NCI-H510A treated with DMSO at 0.1 percent for 48 hours (cell line): ENCODE data around the gene LIPA.

ENCODE experiments used
- DNase-seq: peaks from one replicate; lab custom pipeline; 2025; lab: John Stamatoyannopoulos, UW

Gene LIPA

GRCh38 chr10:89240519-89240918 is 11.1 kb downstream of the LIPA start:
- no peak for DNase-seq

- no peak for DNase-seq
Measured at GRCh38 chr10:89238956-89239644, 12.5 kb downstream of the LIPA start.

- no peak for DNase-seq
Measured at GRCh38 chr10:89237849-89238248, 13.7 kb downstream of the LIPA start.

- no peak for DNase-seq
Measured at GRCh38 chr10:89236226-89236797, 15.3 kb downstream of the LIPA start.

GRCh38 chr10:89235073-89235798 is 16.3 kb downstream of the LIPA start:
- DNase-seq, result no peak

- DNase-seq, result no peak
Measured at GRCh38 chr10:89233033-89233432, 18.5 kb downstream of the LIPA start.

GRCh38 chr10:89228962-89229361 is 22.6 kb downstream of the LIPA start:
- DNase-seq, result no peak

GRCh38 chr10:89228146-89228545 is 23.4 kb downstream of the LIPA start:
- no peak for DNase-seq

- no peak for DNase-seq
Measured at GRCh38 chr10:89226891-89227290, 24.7 kb downstream of the LIPA start.

- no peak for DNase-seq
Measured at GRCh38 chr10:89224739-89225443, 26.7 kb downstream of the LIPA start.

- DNase-seq, result no peak
Measured at GRCh38 chr10:89221919-89222318, 29.7 kb downstream of the LIPA start.

- DNase-seq, result no peak
Measured at GRCh38 chr10:89219513-89220218, 31.9 kb downstream of the LIPA start.

- peak; percentile 78 for DNase-seq
Measured at GRCh38 chr10:89217057-89217990, 34.3 kb downstream of the LIPA start.

- no peak for DNase-seq
Measured at GRCh38 chr10:89216056-89216455, 35.5 kb downstream of the LIPA start.

- no peak for DNase-seq
Measured at GRCh38 chr10:89215511-89215910, 36.1 kb downstream of the LIPA start.

GRCh38 chr10:89214566-89215165 is 36.9 kb downstream of the LIPA start:
- no peak for DNase-seq

GRCh38 chr10:89213191-89213808 is 38.3 kb downstream of the LIPA start:
- peak; percentile 67 for DNase-seq

GRCh38 chr10:89210794-89211425 is 40.7 kb downstream of the LIPA start:
- DNase-seq, result no peak

GRCh38 chr10:89209718-89210117 is 41.9 kb downstream of the LIPA start:
- no peak for DNase-seq
